GM12878 (cell line): Measurements from ENCODE around the gene TSPO. TPM values are rescaled to one million over a fixed set of nuclear protein-coding genes. Genes with fewer than 3 reads are reported as not detected.
A peak's percentile ranks its signal among the peaks of the same experiment; 100 is the strongest.

Experiments
- CHD4 ChIP-seq: fragments of 200-600 bp; sonication (generic); IDR thresholded peaks from 2 replicates; pipeline ENCODE4 v1.6.1; 2016; ENCODE audit warnings: mild to moderate bottlenecking
- CREB1 ChIP-seq: IDR thresholded peaks from 2 replicates; pipeline ENCODE4 v1.6.1; 2012; ENCODE audit warnings: low read depth, mild to moderate bottlenecking, inconsistent platforms
- CUX1 ChIP-seq: IDR thresholded peaks from 2 replicates; pipeline ENCODE4 v1.6.1; 2012; ENCODE audit warnings: improper control_type of control experiment, low read depth, low read length; ENCODE audit not compliant: insufficient replicate concordance
- GABPA ChIP-seq: IDR thresholded peaks from 2 replicates; pipeline ENCODE4 v1.6.1; 2014; ENCODE audit warnings: antibody characterized with exemption, low read depth, mild to moderate bottlenecking, inconsistent platforms
- HSF1 ChIP-seq: fragments of 150-350 bp; IDR thresholded peaks from 2 replicates; pipeline ENCODE4 v1.6.1; 2014; ENCODE audit warnings: mild to moderate bottlenecking, low read depth, low read length
- MEF2A ChIP-seq: IDR thresholded peaks from 2 replicates; pipeline ENCODE4 v1.6.1; 2011; ENCODE audit warnings: low read depth, mild to moderate bottlenecking, low read length, moderate library complexity; ENCODE audit not compliant: insufficient read depth
- NBN ChIP-seq: fragments of 450-650 bp; IDR thresholded peaks from 2 replicates; pipeline ENCODE4 v1.6.1; 2016
- POLR2A ChIP-seq: IDR thresholded peaks from 2 replicates; pipeline ENCODE4 v1.6.1; 2011; ENCODE audit warnings: low read depth, mild to moderate bottlenecking, low read length
- RAD21 ChIP-seq: IDR thresholded peaks from 2 replicates; pipeline ENCODE4 v1.6.1; 2011; ENCODE audit warnings: mild to moderate bottlenecking, low read depth, low read length, moderate library complexity; ENCODE audit not compliant: insufficient read depth
- ZNF207 ChIP-seq: fragments of 450-650 bp; IDR thresholded peaks from 2 replicates; pipeline ENCODE4 v1.6.1; 2014; ENCODE audit warnings: antibody characterized with exemption, mild to moderate bottlenecking, borderline replicate concordance
- ZNF217 ChIP-seq: fragments of 450-650 bp; IDR thresholded peaks from 2 replicates; pipeline ENCODE4 v1.6.1; 2017; ENCODE audit warnings: antibody characterized with exemption, mild to moderate bottlenecking
- polyA plus RNA-seq, 11 experiments: library from polyadenylated mRNA; depleted of rRNA in 4 of 11; unstranded in 6 of 11; stranded (reverse) in 5 of 11; fragments of >200 nt; fragmentation: Nextera tagmentation in 4 of 11; fragmentation: Illumina TruSeq in 1 of 11; extraction: Ambion mirVana in 4 of 11; extraction: Trizol in 1 of 11; gene quantifications; 1 replicate in 1 of 11; 2 replicates in 10 of 11; pipeline versions ENCODE4 v1.2.1 to v1.2.3, GENCODE V29; 2011 to 2016; ENCODE audit warnings: inconsistent platforms in 2 of 11, missing spikeins in 2 of 11, low read depth in 1 of 11
- total RNA-seq, 4 experiments: library from RNA; depleted of rRNA in 3 of 4; stranded (reverse); fragments of >200 nt in 3 of 4; fragmentation: Illumina TruSeq in 1 of 4; extraction: Trizol in 1 of 4; gene quantifications; 2 replicates each; pipeline versions ENCODE4 v1.2.1 to v1.2.3, GENCODE V29; 2013 to 2021
- TF ChIP-seq, protein P1 (sequence below): fragments of 450-650 bp; IDR thresholded peaks from 2 replicates; pipeline ENCODE4 v1.6.1; 2016; ENCODE audit warnings: mild to moderate bottlenecking
- TF ChIP-seq, protein P2 (sequence below): fragments of 450-650 bp; IDR thresholded peaks from 2 replicates; pipeline ENCODE4 v1.6.1; 2016; ENCODE audit warnings: mild to moderate bottlenecking, moderate library complexity, borderline replicate concordance
- TF ChIP-seq, protein P3 (sequence below): IDR thresholded peaks from 2 replicates; pipeline ENCODE4 v1.6.1; 2012; ENCODE audit warnings: mild to moderate bottlenecking, low read depth, low read length

TSPO gene
- total and polyA plus RNA-seq, 10 of the 15 experiments (the other 5 are each of a cell fraction or from before 2014, with no cell fraction given): 1.4 to 50.5 (median 18.8) TPM

- TF ChIP-seq HSF1 (0 out of 2 replicates have a peak, but pooled peaks have one; percentile 44), GABPA (peak; percentile 94), POLR2A (peak; percentile 70), CREB1 (peak; percentile 72; the same call in 1 of the 2 replicates), CUX1 (no peak), ZNF217 (no peak), NBN (0 out of 2 replicates have a peak, but pooled peaks have one; percentile 26), CHD4 (no peak), RAD21 (no peak), ZNF207 (peak; percentile 86), MEF2A (0 out of 2 replicates have a peak, but pooled peaks have one; percentile 50)
- TF ChIP-seq, protein P1, sequence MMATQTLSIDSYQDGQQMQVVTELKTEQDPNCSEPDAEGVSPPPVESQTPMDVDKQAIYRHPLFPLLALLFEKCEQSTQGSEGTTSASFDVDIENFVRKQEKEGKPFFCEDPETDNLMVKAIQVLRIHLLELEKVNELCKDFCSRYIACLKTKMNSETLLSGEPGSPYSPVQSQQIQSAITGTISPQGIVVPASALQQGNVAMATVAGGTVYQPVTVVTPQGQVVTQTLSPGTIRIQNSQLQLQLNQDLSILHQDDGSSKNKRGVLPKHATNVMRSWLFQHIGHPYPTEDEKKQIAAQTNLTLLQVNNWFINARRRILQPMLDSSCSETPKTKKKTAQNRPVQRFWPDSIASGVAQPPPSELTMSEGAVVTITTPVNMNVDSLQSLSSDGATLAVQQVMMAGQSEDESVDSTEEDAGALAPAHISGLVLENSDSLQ: no peak
- TF ChIP-seq, protein P2, sequence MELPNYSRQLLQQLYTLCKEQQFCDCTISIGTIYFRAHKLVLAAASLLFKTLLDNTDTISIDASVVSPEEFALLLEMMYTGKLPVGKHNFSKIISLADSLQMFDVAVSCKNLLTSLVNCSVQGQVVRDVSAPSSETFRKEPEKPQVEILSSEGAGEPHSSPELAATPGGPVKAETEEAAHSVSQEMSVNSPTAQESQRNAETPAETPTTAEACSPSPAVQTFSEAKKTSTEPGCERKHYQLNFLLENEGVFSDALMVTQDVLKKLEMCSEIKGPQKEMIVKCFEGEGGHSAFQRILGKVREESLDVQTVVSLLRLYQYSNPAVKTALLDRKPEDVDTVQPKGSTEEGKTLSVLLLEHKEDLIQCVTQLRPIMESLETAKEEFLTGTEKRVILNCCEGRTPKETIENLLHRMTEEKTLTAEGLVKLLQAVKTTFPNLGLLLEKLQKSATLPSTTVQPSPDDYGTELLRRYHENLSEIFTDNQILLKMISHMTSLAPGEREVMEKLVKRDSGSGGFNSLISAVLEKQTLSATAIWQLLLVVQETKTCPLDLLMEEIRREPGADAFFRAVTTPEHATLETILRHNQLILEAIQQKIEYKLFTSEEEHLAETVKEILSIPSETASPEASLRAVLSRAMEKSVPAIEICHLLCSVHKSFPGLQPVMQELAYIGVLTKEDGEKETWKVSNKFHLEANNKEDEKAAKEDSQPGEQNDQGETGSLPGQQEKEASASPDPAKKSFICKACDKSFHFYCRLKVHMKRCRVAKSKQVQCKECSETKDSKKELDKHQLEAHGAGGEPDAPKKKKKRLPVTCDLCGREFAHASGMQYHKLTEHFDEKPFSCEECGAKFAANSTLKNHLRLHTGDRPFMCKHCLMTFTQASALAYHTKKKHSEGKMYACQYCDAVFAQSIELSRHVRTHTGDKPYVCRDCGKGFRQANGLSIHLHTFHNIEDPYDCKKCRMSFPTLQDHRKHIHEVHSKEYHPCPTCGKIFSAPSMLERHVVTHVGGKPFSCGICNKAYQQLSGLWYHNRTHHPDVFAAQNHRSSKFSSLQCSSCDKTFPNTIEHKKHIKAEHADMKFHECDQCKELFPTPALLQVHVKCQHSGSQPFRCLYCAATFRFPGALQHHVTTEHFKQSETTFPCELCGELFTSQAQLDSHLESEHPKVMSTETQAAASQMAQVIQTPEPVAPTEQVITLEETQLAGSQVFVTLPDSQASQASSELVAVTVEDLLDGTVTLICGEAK: peak; percentile 97
- TF ChIP-seq, protein P3, sequence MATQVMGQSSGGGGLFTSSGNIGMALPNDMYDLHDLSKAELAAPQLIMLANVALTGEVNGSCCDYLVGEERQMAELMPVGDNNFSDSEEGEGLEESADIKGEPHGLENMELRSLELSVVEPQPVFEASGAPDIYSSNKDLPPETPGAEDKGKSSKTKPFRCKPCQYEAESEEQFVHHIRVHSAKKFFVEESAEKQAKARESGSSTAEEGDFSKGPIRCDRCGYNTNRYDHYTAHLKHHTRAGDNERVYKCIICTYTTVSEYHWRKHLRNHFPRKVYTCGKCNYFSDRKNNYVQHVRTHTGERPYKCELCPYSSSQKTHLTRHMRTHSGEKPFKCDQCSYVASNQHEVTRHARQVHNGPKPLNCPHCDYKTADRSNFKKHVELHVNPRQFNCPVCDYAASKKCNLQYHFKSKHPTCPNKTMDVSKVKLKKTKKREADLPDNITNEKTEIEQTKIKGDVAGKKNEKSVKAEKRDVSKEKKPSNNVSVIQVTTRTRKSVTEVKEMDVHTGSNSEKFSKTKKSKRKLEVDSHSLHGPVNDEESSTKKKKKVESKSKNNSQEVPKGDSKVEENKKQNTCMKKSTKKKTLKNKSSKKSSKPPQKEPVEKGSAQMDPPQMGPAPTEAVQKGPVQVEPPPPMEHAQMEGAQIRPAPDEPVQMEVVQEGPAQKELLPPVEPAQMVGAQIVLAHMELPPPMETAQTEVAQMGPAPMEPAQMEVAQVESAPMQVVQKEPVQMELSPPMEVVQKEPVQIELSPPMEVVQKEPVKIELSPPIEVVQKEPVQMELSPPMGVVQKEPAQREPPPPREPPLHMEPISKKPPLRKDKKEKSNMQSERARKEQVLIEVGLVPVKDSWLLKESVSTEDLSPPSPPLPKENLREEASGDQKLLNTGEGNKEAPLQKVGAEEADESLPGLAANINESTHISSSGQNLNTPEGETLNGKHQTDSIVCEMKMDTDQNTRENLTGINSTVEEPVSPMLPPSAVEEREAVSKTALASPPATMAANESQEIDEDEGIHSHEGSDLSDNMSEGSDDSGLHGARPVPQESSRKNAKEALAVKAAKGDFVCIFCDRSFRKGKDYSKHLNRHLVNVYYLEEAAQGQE: no peak
Observed at GRCh38 chr22:43142880-43143562, 8.3 kb upstream of the TSPO start, which contains the start of gene MCAT (continued).
